ENCODE measurements around the gene ZNF570. TPM values are rescaled to one million over a fixed set of nuclear protein-coding genes. Genes with fewer than 3 reads are reported as not detected.

ZNF570 gene
- total RNA-seq = 8.1 and 9.1 TPM in 2 replicates

DNA sequence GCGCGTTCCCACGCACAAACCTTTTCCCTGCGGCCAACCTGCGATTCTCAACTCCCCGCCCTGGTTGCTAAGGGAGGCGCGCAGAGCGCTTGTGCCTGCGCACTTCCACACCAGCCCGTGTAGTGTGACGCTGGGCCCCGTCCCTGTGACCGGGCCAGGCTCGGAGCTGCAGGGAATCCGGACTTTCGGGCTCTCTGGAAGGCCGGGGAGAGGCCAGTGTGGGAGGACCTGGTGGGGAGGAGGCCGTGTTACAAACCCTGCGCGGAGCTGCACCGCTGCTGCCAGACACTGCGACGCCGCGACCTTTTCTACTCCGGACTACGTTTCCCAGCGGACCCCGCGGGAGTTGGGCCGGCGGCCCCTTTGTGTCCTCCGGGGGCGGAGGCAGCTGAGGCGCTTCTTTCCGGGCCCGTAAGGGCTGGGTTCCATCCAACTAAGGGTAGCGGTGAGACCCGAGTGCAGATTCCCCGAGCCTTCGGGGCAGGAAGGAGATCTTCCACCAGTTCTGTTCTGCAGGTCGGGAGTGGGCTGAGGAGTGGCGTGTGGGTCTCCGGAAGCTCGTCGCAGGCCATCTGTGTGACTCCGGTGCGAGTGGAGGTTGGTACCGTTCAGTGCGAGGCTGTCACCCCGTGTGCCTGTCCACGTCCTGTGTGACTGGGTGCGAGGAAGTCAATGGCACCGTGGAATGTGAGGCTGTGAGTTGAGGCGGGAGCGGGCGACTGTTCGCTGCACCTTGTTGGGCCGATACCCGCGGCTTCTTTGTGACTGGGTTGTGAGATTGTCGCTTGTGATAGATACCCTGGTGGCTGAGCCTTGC lies at the start of gene ZNF570:
Gene ZNF570, plus strand, starts transcription at position 396 of the 817 bp plus-strand sequence. CDS start 999 bp downstream, outside the sequence.

DNA sequence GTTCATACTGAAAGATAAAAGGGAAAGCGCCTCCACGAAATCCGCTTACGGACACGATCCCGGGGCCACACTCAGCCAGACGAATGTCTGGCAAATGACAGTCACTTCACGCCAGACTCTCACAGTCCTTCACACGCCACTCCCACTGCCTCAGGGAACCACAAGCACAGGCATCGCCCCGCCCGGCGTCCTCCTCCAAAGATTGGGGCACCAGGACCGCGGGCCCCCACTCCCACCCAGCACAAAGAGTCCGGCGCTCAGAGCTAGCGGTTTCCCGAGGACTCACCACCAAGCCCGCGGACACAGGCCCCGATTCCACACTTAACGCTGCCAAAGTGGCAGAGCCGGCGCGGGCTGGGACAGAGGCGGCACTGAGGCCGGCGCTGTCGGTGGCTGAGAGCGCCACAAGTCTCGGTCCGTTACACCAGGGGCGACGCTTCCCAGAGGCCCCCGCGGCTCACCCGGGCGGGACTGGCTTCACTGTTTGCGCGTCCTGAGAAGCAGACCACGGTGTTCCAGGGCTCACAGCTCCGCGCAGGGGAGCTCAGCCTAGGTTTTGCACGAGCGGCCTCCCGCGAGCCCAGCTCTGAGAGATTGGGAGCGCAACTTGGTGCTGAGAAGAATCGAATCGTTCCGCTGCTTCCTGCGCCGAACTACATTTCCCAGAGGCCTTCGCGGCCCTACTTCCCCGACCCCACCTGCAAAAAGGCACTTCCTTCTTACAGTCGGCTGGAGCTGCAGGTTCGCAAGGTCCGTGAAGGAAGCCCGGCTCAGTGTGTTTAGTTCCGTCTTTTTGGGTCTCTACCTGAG lies 2.2 kb upstream of the ZNF570 start, which contains the start of gene ZNF569:
Gene ZNF569, minus strand, starts transcription at position 647 of the 810 bp plus-strand sequence. CDS start 22,523 bp downstream, outside the sequence.

DNA sequence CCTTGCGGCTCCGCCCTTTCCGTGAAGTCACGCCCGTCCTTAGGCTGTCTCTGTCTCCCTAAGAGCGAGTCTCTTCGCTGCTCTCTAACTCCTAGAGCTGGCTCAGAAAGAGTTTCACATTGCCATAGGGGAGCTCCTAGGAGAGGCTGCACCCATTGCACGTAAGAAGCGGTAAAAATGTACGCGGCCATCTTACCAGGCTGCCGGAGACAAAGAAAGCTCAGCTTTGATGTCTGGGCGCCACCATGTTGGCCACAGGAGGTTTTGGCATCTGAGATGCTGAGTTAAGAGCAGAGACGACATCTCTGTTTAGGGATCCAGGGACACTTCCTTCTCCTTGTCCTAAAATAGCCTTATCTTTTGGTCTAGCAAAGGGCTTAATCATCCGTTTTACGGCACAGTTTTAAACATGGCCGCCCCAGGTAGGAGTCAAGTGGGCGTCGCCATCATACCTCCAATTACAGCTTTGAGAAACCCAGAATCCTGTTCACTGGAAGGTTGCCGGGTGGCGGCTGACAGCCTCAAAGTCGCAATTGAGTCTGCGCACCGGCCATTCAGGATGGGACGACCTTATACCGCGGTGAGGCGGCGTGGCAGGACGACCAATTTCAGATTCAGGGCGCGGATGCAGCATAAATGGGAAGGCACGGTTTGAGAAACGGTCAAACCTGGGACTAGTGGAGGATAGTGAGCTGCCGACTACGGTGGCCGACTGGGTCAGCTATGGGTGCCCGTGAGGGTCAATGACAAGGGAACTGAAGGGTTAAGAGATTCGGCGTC lies 37.4 kb downstream of the ZNF570 start, which contains the start of gene ZNF793:
Gene ZNF793, plus strand, starts transcription at position 553 of the 780 bp plus-strand sequence. CDS start 16,501 bp downstream, outside the sequence.

Other genes starting within 250 kb of the ZNF570 start
- gene ZNF527, start 98.3 kb upstream of the ZNF570 start, total RNA-seq = 6.1 and 6.8 TPM in 2 replicates
- 6.3 and 6.8 TPM in 2 replicates for gene ZNF569, start 1.9 kb upstream of the ZNF570 start, total RNA-seq
- gene ZNF793, start 37.6 kb downstream of the ZNF570 start, total RNA-seq = 2.8 and 5.0 TPM in 2 replicates
- 2.4 and 2.9 TPM in 2 replicates for gene ZNF571, start 125.4 kb downstream of the ZNF570 start, total RNA-seq
- gene ZNF540, start 125.5 kb downstream of the ZNF570 start, total RNA-seq = 0.49 TPM in 2 replicates
- gene ZFP30, start 186.1 kb downstream of the ZNF570 start, total RNA-seq = 11.5 and 20.3 TPM in 2 replicates

Measured in hair follicle dermal papilla cell (primary cell).